Astrocyte (in vitro differentiated cells and primary cell): ENCODE results near the gene ATOH7. TPM values are rescaled to one million over a fixed set of nuclear protein-coding genes. Genes with fewer than 3 reads are reported as not detected.

Experiments used
- DNase-seq: peaks from one replicate; pipeline ENCODE4 v3.0.0-alpha.2; 2010; ENCODE audit warnings: low read depth
- FAIRE-seq: peaks from 2 replicates; lab custom pipeline; 2011; peaks lifted over from hg19 to GRCh38; lab: Jason Lieb, UNC
- H2AFZ ChIP-seq: 2 replicates; pipeline ENCODE4 v1.6.0; 2012; ENCODE audit warnings: low read depth, low read length, inconsistent platforms
- H3K27ac ChIP-seq: 2 replicates; pipeline ENCODE4 v1.5.1; 2011; ENCODE audit warnings: low read depth, low read length, inconsistent platforms
- H3K27me3 ChIP-seq: 2 replicates; pipeline ENCODE4 v1.6.0; 2011; ENCODE audit warnings: low read length, inconsistent platforms; ENCODE audit not compliant: insufficient read depth
- H3K36me3 ChIP-seq: 2 replicates; pipeline ENCODE4 v1.5.1; 2011; ENCODE audit warnings: low read length, inconsistent platforms; ENCODE audit not compliant: insufficient read depth
- H3K4me1 ChIP-seq: 2 replicates; pipeline ENCODE4 v1.5.1; 2011; ENCODE audit warnings: low read length, inconsistent platforms; ENCODE audit not compliant: insufficient read depth
- H3K4me2 ChIP-seq: 2 replicates; pipeline ENCODE4 v1.6.0; 2012; ENCODE audit warnings: low read length, inconsistent platforms
- H3K4me3 ChIP-seq: 2 replicates; pipeline ENCODE4 v1.5.1; 2011; ENCODE audit warnings: low read depth, mild to moderate bottlenecking, low read length, inconsistent platforms; ENCODE audit not compliant: insufficient read depth
- H3K79me2 ChIP-seq: 2 replicates; pipeline ENCODE4 v1.6.0; 2012; ENCODE audit warnings: mild to moderate bottlenecking, low read length, inconsistent platforms; ENCODE audit not compliant: insufficient read depth
- H3K9ac ChIP-seq: 2 replicates; pipeline ENCODE4 v1.6.0; 2012; ENCODE audit warnings: mild to moderate bottlenecking, low read length, inconsistent platforms
- H3K9me3 ChIP-seq: 2 replicates; pipeline ENCODE4 v1.5.1; 2012; ENCODE audit warnings: low read depth, mild to moderate bottlenecking, low read length, inconsistent platforms; ENCODE audit not compliant: insufficient read depth
- H4K20me1 ChIP-seq: 2 replicates; pipeline ENCODE4 v1.6.0; 2012; ENCODE audit warnings: low read length, inconsistent platforms; ENCODE audit not compliant: insufficient read depth
- H3K27ac Mint-ChIP-seq: one replicate; pipeline ENCODE4 v1.8.0; 2021; ENCODE audit warnings: mild to moderate bottlenecking, mixed read lengths; ENCODE audit not compliant: unreplicated experiment
- H3K27me3 Mint-ChIP-seq: one replicate; pipeline ENCODE4 v1.8.0; 2021; ENCODE audit warnings: low read depth, mixed read lengths; ENCODE audit not compliant: unreplicated experiment
- H3K36me3 Mint-ChIP-seq: one replicate; pipeline ENCODE4 v1.8.0; 2021; ENCODE audit warnings: low read depth, mixed read lengths; ENCODE audit not compliant: unreplicated experiment
- H3K4me1 Mint-ChIP-seq: one replicate; pipeline ENCODE4 v1.8.0; 2021; ENCODE audit warnings: low read depth, mixed read lengths; ENCODE audit not compliant: unreplicated experiment
- H3K4me3 Mint-ChIP-seq: one replicate; pipeline ENCODE4 v1.8.0; 2021; ENCODE audit warnings: mild to moderate bottlenecking, moderate library complexity, mixed read lengths; ENCODE audit not compliant: unreplicated experiment
- H3K9me3 Mint-ChIP-seq: one replicate; pipeline ENCODE4 v1.8.0; 2021; ENCODE audit warnings: mild to moderate bottlenecking, mixed read lengths; ENCODE audit not compliant: unreplicated experiment
- EZH2 ChIP-seq: IDR thresholded peaks from 2 replicates; pipeline ENCODE4 v1.6.1; 2012; ENCODE audit warnings: mild to moderate bottlenecking, low read length, inconsistent platforms; ENCODE audit not compliant: insufficient read depth
- total RNA-seq: library from RNA; stranded (reverse); gene quantifications from 2 replicates; pipeline ENCODE4 v1.2.1, GENCODE V29; 2021
- TF ChIP-seq, protein P1 (sequence below): IDR thresholded peaks from 2 replicates; pipeline ENCODE4 v1.5.1; 2011; ENCODE audit warnings: low read depth, mild to moderate bottlenecking, inconsistent platforms, low read length, moderate library complexity; ENCODE audit not compliant: insufficient read depth

The ATOH7 gene
- total RNA-seq, 1 donor from 2014 or later, result not detected

GRCh38 chr10:68184546-68184945, 47.4 kb downstream of the ATOH7 start:
- no peaks in the 10 kb centered on the region for H3K36me3 ChIP-seq
- H3K27me3 ChIP-seq, result peaks cover 4% of the 10 kb centered on the region
- H3K9me3 ChIP-seq, result no peaks in the 10 kb centered on the region
- TF ChIP-seq, protein P1, sequence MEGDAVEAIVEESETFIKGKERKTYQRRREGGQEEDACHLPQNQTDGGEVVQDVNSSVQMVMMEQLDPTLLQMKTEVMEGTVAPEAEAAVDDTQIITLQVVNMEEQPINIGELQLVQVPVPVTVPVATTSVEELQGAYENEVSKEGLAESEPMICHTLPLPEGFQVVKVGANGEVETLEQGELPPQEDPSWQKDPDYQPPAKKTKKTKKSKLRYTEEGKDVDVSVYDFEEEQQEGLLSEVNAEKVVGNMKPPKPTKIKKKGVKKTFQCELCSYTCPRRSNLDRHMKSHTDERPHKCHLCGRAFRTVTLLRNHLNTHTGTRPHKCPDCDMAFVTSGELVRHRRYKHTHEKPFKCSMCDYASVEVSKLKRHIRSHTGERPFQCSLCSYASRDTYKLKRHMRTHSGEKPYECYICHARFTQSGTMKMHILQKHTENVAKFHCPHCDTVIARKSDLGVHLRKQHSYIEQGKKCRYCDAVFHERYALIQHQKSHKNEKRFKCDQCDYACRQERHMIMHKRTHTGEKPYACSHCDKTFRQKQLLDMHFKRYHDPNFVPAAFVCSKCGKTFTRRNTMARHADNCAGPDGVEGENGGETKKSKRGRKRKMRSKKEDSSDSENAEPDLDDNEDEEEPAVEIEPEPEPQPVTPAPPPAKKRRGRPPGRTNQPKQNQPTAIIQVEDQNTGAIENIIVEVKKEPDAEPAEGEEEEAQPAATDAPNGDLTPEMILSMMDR, result no peak
- no peak for TF ChIP-seq EZH2
- FAIRE-seq, result no peak
- no peak overlapping the region for H3K4me3 Mint-ChIP-seq
- H3K27me3 Mint-ChIP-seq, result peaks cover 14% of the 10 kb centered on the region
- no peak overlapping the region for H3K9ac ChIP-seq
- no peak for DNase-seq
- no peak overlapping the region for H2AFZ ChIP-seq
- H3K79me2 ChIP-seq, result no peaks in the 10 kb centered on the region
- no peaks in the 10 kb centered on the region for H4K20me1 ChIP-seq
- H3K4me2 ChIP-seq, result no peak overlapping the region
- H3K27ac ChIP-seq, result no peak overlapping the region
- no peaks in the 10 kb centered on the region for H3K4me1 ChIP-seq
- no peaks in the 10 kb centered on the region for H3K36me3 Mint-ChIP-seq
- no peak overlapping the region for H3K4me3 ChIP-seq
- no peak overlapping the region for H3K27ac Mint-ChIP-seq
- peaks cover 5% of the 10 kb centered on the region for H3K4me1 Mint-ChIP-seq
- no peaks in the 10 kb centered on the region for H3K9me3 Mint-ChIP-seq

Other genes starting within 250 kb of the ATOH7 start
- gene HERC4, start 156.8 kb downstream of the ATOH7 start, total RNA-seq, result 48.2 and 56.9 TPM in 2 replicates
- 0.11 and 0.14 TPM in 2 replicates for gene MYPN, start 122.6 kb downstream of the ATOH7 start, total RNA-seq
- 75.6 and 90.1 TPM in 2 replicates for gene HNRNPH3, start 100.0 kb upstream of the ATOH7 start, total RNA-seq
- gene PBLD, start 100.8 kb upstream of the ATOH7 start, total RNA-seq, result 5.7 and 6.1 TPM in 2 replicates
- gene RUFY2, start 175.2 kb upstream of the ATOH7 start, total RNA-seq, result 21.7 and 21.8 TPM in 2 replicates
- gene DNA2, start 239.9 kb upstream of the ATOH7 start, total RNA-seq, result 4.8 and 5.8 TPM in 2 replicates